ENCODE data around the gene CMBL. TPM values are rescaled to one million over a fixed set of nuclear protein-coding genes. Genes with fewer than 3 reads are reported as not detected.

CMBL gene
- total RNA-seq, 1 donor from 2014 or later, result 11.3 TPM

DNA sequence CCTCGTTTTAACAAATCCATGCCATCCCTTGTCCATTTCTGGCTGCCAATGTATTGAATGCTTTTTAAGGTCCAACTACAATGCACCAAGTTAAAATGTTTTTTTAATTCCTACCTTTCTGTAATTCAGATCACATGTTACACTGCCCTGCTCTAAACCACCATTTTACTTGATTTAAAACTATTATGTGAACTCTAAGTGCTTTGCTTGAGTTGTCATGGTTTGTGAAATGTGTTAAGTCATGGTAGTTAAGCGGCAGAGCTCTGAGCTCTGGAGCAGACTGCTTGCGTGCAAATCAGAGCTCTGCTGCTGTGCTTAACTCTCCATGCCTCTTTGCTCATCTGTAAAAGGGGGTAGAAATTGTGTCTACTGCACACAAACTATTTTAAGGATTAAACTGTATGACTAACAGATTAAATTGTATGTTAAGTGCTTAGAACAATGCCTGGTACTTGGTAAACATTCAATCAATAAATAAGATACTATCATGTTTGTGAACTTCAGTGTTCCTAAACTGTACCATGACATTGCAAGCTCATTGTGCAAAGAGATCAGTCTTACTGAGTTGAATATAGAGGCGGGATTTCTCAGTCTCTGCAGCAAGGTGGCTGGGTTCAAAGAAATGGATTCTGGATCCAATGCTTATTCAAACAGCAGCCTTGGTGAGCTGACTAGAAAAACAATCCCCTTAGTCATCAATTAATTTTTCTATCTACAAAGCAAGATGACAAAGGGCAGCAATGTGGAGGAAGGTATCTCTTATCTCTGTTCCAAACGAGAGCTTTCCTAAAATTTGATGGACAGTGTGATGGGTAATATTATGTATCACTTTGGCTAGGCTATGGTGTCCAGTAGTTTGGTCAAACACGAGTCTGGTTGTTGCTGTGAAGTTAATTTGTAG is 16.1 kb upstream of the CMBL start:
- Mint-ChIP-seq H3K27me3 (ENCODE audit: insufficient read depth, low read depth) (peaks cover 3% of the 10 kb centered on the region), H3K9me3 (no peaks in the 10 kb centered on the region)

GRCh38 chr5:10321882-10322281 is 14.2 kb upstream of the CMBL start:
- Histone ChIP-seq H3K4me3 (no peak overlapping the region), H3K27ac (no peak overlapping the region), H2AFZ (replicated peaks) (no peak overlapping the region), H4K20me1 (ENCODE audit: low read depth) (no peaks in the 10 kb centered on the region), H3K4me1 (no peaks in the 10 kb centered on the region), H3K79me2 (ENCODE audit: low read depth) (no peaks in the 10 kb centered on the region), H3K9ac (no peak overlapping the region), H3K27me3 (no peaks in the 10 kb centered on the region), H3K36me3 (no peaks in the 10 kb centered on the region), H3K4me2 (no peak overlapping the region), H3F3A (ENCODE audit: low read depth) (no peaks in the 10 kb centered on the region), H3K9me3 (ENCODE audit: low read depth) (no peaks in the 10 kb centered on the region)
- no peaks in the 10 kb centered on the region for H3K36me3 Mint-ChIP-seq
- H3K9me3 Mint-ChIP-seq, result no peaks in the 10 kb centered on the region
- peaks cover 7% of the 10 kb centered on the region for H3K27me3 Mint-ChIP-seq (ENCODE audit: insufficient read depth, low read depth)
- H3K4me3 Mint-ChIP-seq, result no peak overlapping the region
- H3K4me1 Mint-ChIP-seq, result peaks cover 20% of the 10 kb centered on the region
- H3K27ac Mint-ChIP-seq, result no peak overlapping the region
- no peak for DNase-seq (ENCODE audit: low spot score)
- TF ChIP-seq EZH2phosphoT487 (IDR thresholded peaks at IDR 0.05) (no peak), CTCF (IDR thresholded peaks at IDR 0.05) (no peak), EZH2 (IDR thresholded peaks at IDR 0.05) (no peak)

More for the DNA sequence above, 16.1 kb upstream of the CMBL start:
- Histone ChIP-seq H3K27ac (no peak overlapping the region), H3K27me3 (no peaks in the 10 kb centered on the region), H4K20me1 (ENCODE audit: low read depth) (no peaks in the 10 kb centered on the region), H3K9ac (no peak overlapping the region), H3K4me1 (no peaks in the 10 kb centered on the region), H3K9me3 (ENCODE audit: low read depth) (no peaks in the 10 kb centered on the region), H3K4me3 (no peak overlapping the region), H2AFZ (replicated peaks) (no peak overlapping the region), H3K36me3 (no peaks in the 10 kb centered on the region), H3K79me2 (ENCODE audit: low read depth) (no peaks in the 10 kb centered on the region), H3F3A (ENCODE audit: low read depth) (no peaks in the 10 kb centered on the region), H3K4me2 (no peak overlapping the region)
- Mint-ChIP-seq H3K4me1 (peaks cover 20% of the 10 kb centered on the region), H3K36me3 (no peaks in the 10 kb centered on the region), H3K4me3 (no peak overlapping the region), H3K27ac (peak overlapping the region; percentile 89)
- DNase-seq (ENCODE audit: low spot score), result no peak
- TF ChIP-seq EZH2phosphoT487 (IDR thresholded peaks at IDR 0.05), result no peak
- TF ChIP-seq EZH2 (IDR thresholded peaks at IDR 0.05), result no peak
- TF ChIP-seq CTCF (IDR thresholded peaks at IDR 0.05), result no peak

DNA sequence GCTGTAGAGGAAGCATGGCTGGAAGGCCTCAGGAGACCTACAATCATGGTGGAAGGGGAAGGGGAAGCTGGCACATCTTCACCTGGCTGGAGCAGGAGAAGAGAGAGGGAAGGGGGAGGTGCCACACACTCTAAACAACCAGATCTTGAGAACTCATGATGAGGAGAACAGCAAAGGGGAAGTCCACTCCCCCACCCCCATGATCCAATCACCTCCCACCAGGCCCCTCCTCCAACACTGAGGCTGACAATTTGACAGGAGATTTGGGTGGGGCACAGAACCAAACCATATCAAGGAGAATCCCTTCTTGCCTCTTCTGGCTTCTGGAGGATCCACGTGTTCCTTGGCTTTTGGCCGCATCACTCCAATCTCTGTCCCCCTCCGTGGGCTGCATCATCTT is 13.1 kb upstream of the CMBL start:
- peaks cover 7% of the 10 kb centered on the region for H3K27me3 Mint-ChIP-seq (ENCODE audit: insufficient read depth, low read depth)
- H3K9ac ChIP-seq, result no peak overlapping the region
- no peaks in the 10 kb centered on the region for H3K79me2 ChIP-seq (ENCODE audit: low read depth)

More for the DNA sequence above, 13.1 kb upstream of the CMBL start:
- Mint-ChIP-seq H3K27ac (no peak overlapping the region), H3K4me1 (peaks cover 20% of the 10 kb centered on the region), H3K9me3 (no peaks in the 10 kb centered on the region), H3K4me3 (no peak overlapping the region), H3K36me3 (no peaks in the 10 kb centered on the region)
- Histone ChIP-seq H4K20me1 (ENCODE audit: low read depth) (no peaks in the 10 kb centered on the region), H3F3A (ENCODE audit: low read depth) (no peaks in the 10 kb centered on the region), H3K36me3 (no peaks in the 10 kb centered on the region), H3K4me2 (no peak overlapping the region), H3K9me3 (ENCODE audit: low read depth) (no peaks in the 10 kb centered on the region), H2AFZ (replicated peaks) (no peak overlapping the region), H3K27ac (no peak overlapping the region), H3K4me3 (no peak overlapping the region), H3K4me1 (no peaks in the 10 kb centered on the region), H3K27me3 (no peaks in the 10 kb centered on the region)
- DNase-seq (ENCODE audit: low spot score), result no peak
- no peak for TF ChIP-seq EZH2phosphoT487 (IDR thresholded peaks at IDR 0.05)

Data from neural progenitor cell (in vitro differentiated cells).